SK-N-SH (cell line): ENCODE data around the gene BPIFB1. TPM values are rescaled to one million over a fixed set of nuclear protein-coding genes. Genes with fewer than 3 reads are reported as not detected.

Experiments
- CTCF ChIA-PET: fragments of 300-600, 350-600 bp; formaldehyde crosslinking; extraction: SDS; loops from one replicate; lab custom pipeline; 2021; lab: Yijun Ruan, JAX
- POLR2A ChIA-PET: fragments of 350-600 bp; sonication (Branson Sonifier 250); formaldehyde crosslinking; extraction: SDS; loops from one replicate; lab custom pipeline; 2020; ENCODE audit warnings: antibody characterized with exemption, inconsistent platforms; lab: Yijun Ruan, JAX
- DNase-seq: peaks from one replicate; pipeline ENCODE4 v3.0.0; 2012
- H2AFZ ChIP-seq: fragments of 200-600 bp; sonication (generic); 2 replicates; pipeline ENCODE4 v1.8.1; 2016; ENCODE audit warnings: antibody characterized with exemption, mild to moderate bottlenecking, low read depth
- H3F3A ChIP-seq: fragments of 200-600 bp; sonication (generic); replicated peaks from 2 replicates; pipeline ENCODE3; 2016; ENCODE audit warnings: antibody characterized with exemption, mild to moderate bottlenecking; ENCODE audit not compliant: insufficient read depth
- H3K27ac ChIP-seq, 2 experiments: fragments of 200-500 bp in 1 of 2; fragments of 200-600 bp in 1 of 2; sonication (Bioruptor generic) in 1 of 2; sonication (generic), shearing (Covaris generic) in 1 of 2; 2 replicates each; pipeline versions ENCODE4 v1.5.1 to v1.6.1; 2014 to 2016; ENCODE audit warnings: low read depth in 2 of 2, inconsistent platforms in 1 of 2, low read length in 1 of 2, mild to moderate bottlenecking in 1 of 2, mixed read lengths in 1 of 2
- H3K27me3 ChIP-seq: fragments of 200-600 bp; sonication (generic), shearing (Covaris generic); 2 replicates; pipeline ENCODE4 v1.6.1; 2016; ENCODE audit warnings: mixed run types; ENCODE audit not compliant: insufficient read depth
- H3K36me3 ChIP-seq, 2 experiments: fragments of 200-500 bp in 1 of 2; fragments of 200-600 bp in 1 of 2; sonication (Bioruptor generic) in 1 of 2; sonication (generic) in 1 of 2; replicated peaks in 1 of 2; 2 replicates each; pipeline versions ENCODE3 to v1.5.1; 2014 to 2016; ENCODE audit warnings: low read length in 1 of 2, mild to moderate bottlenecking in 1 of 2; ENCODE audit not compliant: insufficient read depth in 2 of 2, control insufficient read depth in 1 of 2
- H3K4me1 ChIP-seq, 2 experiments: fragments of 200-500 bp in 1 of 2; fragments of 200-600 bp in 1 of 2; sonication (Bioruptor generic) in 1 of 2; sonication (generic), shearing (Covaris generic) in 1 of 2; 2 replicates each; pipeline versions ENCODE4 v1.5.1 to v1.6.1; 2014 to 2016; ENCODE audit warnings: low read depth in 1 of 2, low read length in 1 of 2, mixed run types in 1 of 2; ENCODE audit not compliant: insufficient read depth in 2 of 2, control insufficient read depth in 1 of 2
- H3K4me2 ChIP-seq: fragments of 200-600 bp; sonication (generic), shearing (Covaris generic); 2 replicates; pipeline ENCODE4 v1.6.1; 2017; ENCODE audit warnings: mixed run types
- H3K4me3 ChIP-seq, 2 experiments: fragments of 200-500 bp in 1 of 2; fragments of 200-600 bp in 1 of 2; sonication (Bioruptor generic) in 1 of 2; sonication (generic), shearing (Covaris generic) in 1 of 2; 2 replicates each; pipeline versions ENCODE4 v1.5.1 to v1.8.1; 2014 to 2016; ENCODE audit warnings: low read depth in 2 of 2, inconsistent platforms in 1 of 2, low read length in 1 of 2, mild to moderate bottlenecking in 1 of 2, mixed read lengths in 1 of 2, moderate library complexity in 1 of 2
- H3K79me2 ChIP-seq: fragments of 200-600 bp; sonication (generic); 2 replicates; pipeline ENCODE4 v1.8.1; 2017; ENCODE audit warnings: mild to moderate bottlenecking; ENCODE audit not compliant: insufficient read depth
- H3K9ac ChIP-seq: fragments of 200-600 bp; sonication (generic); 2 replicates; pipeline ENCODE4 v1.6.1; 2017; ENCODE audit warnings: mixed run types
- H3K9me2 ChIP-seq: fragments of 200-600 bp; sonication (generic); 2 replicates; pipeline ENCODE4 v1.6.1; 2017; ENCODE audit warnings: mixed run types
- H3K9me3 ChIP-seq: fragments of 200-600 bp; sonication (generic); 2 replicates; pipeline ENCODE4 v1.6.1; 2017; ENCODE audit warnings: mixed run types, mild to moderate bottlenecking, moderate library complexity
- H4K20me1 ChIP-seq: fragments of 200-600 bp; sonication (generic); 2 replicates; pipeline ENCODE4 v1.6.1; 2017; ENCODE audit warnings: mild to moderate bottlenecking, mixed run types; ENCODE audit not compliant: insufficient read depth
- FOSL2 ChIP-seq: IDR thresholded peaks from 2 replicates; pipeline ENCODE4 v1.4.0; 2012; ENCODE audit warnings: low read depth, mild to moderate bottlenecking, moderate library complexity, borderline replicate concordance
- FOXJ3 ChIP-seq: sonication (generic); formaldehyde crosslinking; IDR thresholded peaks from 2 replicates; pipeline ENCODE4 v1.5.1; 2020; ENCODE audit warnings: mild to moderate bottlenecking, missing genetic modification reagents
- GABPA ChIP-seq: IDR thresholded peaks from 2 replicates; pipeline ENCODE4 v1.4.0; 2012; ENCODE audit warnings: low read depth, mild to moderate bottlenecking
- NFIC ChIP-seq: IDR thresholded peaks from 2 replicates; pipeline ENCODE4 v1.4.0; 2012; ENCODE audit warnings: borderline replicate concordance
- NRF1 ChIP-seq: IDR thresholded peaks from 2 replicates; pipeline ENCODE4 v1.6.1; 2012; ENCODE audit warnings: low read depth, mild to moderate bottlenecking, low read length
- RAD21 ChIP-seq: IDR thresholded peaks from 2 replicates; pipeline ENCODE4 v1.6.1; 2012; ENCODE audit warnings: mild to moderate bottlenecking, low read length
- REST ChIP-seq: IDR thresholded peaks from 2 replicates; pipeline ENCODE4 v1.6.1; 2012; ENCODE audit warnings: mild to moderate bottlenecking, low read depth, low read length, moderate library complexity
- YY1 ChIP-seq: IDR thresholded peaks from 2 replicates; pipeline ENCODE4 v1.4.0; 2012; ENCODE audit warnings: low read depth, mild to moderate bottlenecking
- ZBTB33 ChIP-seq: IDR thresholded peaks from 2 replicates; pipeline ENCODE4 v1.4.0; 2012; ENCODE audit warnings: low read depth, borderline replicate concordance
- WGBS: methylation state at CpG from one replicate; pipeline ENCODE4 v1.1.6; 2017; ENCODE audit warnings: low lambda C conversion rate; 5-methylcytosine and 5-hydroxymethylcytosine counted together
- polyA plus RNA-seq, 3 experiments: library from polyadenylated mRNA; depleted of rRNA; stranded (reverse); fragments of >200 nt; gene quantifications; 2 replicates each; pipeline ENCODE4 v1.2.3, GENCODE V29; 2012
- TF ChIP-seq, protein P1 (sequence below): fragments of 200-600 bp; sonication (generic); IDR thresholded peaks from 2 replicates; pipeline ENCODE4 v1.6.1; 2017; ENCODE audit warnings: antibody characterized with exemption, mild to moderate bottlenecking, moderate library complexity
- TF ChIP-seq, protein P2 (sequence below): fragments of 150-350 bp; IDR thresholded peaks from 2 replicates; pipeline ENCODE4 v1.6.1; 2017; ENCODE audit warnings: antibody characterized with exemption, low read length, low read depth, borderline replicate concordance

BPIFB1 gene
- polyA plus RNA-seq, 1 of the 3 experiments (the other 2 are of a cell fraction): not detected

DNA sequence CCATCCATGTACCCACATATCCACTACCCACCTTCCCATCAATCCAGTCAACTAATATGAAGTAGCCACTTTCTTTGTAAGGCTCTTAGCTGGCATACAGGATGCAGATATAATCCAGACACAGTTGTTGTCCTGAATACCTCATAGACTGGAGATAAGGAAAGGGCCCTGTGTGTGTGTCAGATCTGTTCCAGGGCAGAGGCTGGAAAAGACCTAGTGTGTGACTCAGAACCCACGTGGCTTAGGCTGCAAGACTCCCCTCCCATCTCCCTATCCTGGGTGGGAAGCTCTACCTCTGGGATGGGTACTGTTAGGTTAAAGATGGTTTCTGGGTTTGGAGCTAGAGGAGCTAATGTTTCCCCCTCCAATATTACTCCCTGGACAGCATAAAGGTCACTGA, 43.6 kb upstream of the BPIFB1 start (continued):
- no peak for TF ChIP-seq REST
- no peak for TF ChIP-seq FOXJ3 (CRISPR knock-in tag)

GRCh38 chr20:33239979-33240736, 42.9 kb upstream of the BPIFB1 start:
- ChIA-PET CTCF (interaction anchor here (1.4 to 2.2 kb wide), 2 partner anchors 23 to 41 kb away, joined by 3 to 8 read pairs; no protein-coding TSS in a partner anchor), POLR2A (no interaction called here)
- 5% methylated on average over 4 of the region's 4 CpGs for WGBS
- TF ChIP-seq, protein P1, sequence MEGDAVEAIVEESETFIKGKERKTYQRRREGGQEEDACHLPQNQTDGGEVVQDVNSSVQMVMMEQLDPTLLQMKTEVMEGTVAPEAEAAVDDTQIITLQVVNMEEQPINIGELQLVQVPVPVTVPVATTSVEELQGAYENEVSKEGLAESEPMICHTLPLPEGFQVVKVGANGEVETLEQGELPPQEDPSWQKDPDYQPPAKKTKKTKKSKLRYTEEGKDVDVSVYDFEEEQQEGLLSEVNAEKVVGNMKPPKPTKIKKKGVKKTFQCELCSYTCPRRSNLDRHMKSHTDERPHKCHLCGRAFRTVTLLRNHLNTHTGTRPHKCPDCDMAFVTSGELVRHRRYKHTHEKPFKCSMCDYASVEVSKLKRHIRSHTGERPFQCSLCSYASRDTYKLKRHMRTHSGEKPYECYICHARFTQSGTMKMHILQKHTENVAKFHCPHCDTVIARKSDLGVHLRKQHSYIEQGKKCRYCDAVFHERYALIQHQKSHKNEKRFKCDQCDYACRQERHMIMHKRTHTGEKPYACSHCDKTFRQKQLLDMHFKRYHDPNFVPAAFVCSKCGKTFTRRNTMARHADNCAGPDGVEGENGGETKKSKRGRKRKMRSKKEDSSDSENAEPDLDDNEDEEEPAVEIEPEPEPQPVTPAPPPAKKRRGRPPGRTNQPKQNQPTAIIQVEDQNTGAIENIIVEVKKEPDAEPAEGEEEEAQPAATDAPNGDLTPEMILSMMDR: no peak
- TF ChIP-seq, protein P2, sequence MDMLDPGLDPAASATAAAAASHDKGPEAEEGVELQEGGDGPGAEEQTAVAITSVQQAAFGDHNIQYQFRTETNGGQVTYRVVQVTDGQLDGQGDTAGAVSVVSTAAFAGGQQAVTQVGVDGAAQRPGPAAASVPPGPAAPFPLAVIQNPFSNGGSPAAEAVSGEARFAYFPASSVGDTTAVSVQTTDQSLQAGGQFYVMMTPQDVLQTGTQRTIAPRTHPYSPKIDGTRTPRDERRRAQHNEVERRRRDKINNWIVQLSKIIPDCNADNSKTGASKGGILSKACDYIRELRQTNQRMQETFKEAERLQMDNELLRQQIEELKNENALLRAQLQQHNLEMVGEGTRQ: no peak
- TF ChIP-seq FOSL2 (no peak), FOXJ3 (CRISPR knock-in tag) (no peak), NRF1 (no peak), RAD21 (no peak), NFIC (no peak), GABPA (no peak), YY1 (no peak), ZBTB33 (no peak)
- Histone ChIP-seq H3K4me3 (no peak overlapping the region), H2AFZ (no peak overlapping the region), H3K9me2 (no peaks in the 10 kb centered on the region), H4K20me1 (no peaks in the 10 kb centered on the region), H3K27me3 (peaks cover 20% of the 10 kb centered on the region; the same call in 1 of the 2 replicates), H3F3A (no peaks in the 10 kb centered on the region), H3K9ac (no peak overlapping the region), H3K36me3 (no peaks in the 10 kb centered on the region), H3K4me2 (no peak overlapping the region), H3K79me2 (no peaks in the 10 kb centered on the region), H3K27ac (no peak overlapping the region), H3K4me1 (no peaks in the 10 kb centered on the region), H3K9me3 (no peaks in the 10 kb centered on the region)
- DNase-seq: no peak
